ENCODE results near the gene CTXND1.
"Not testable (repeated sequence)": the region's sequence is repeated elsewhere in the genome, so short reads cannot be mapped to it uniquely, and the experiment has no call there.

CTXND1 gene

GRCh38 chr15:80155378-80156175 is 96.4 kb downstream of the CTXND1 start:
- not testable (repeated sequence) for FAIRE-seq

GRCh38 chr15:80155001-80155377 is 97.0 kb downstream of the CTXND1 start:
- no peak for FAIRE-seq

- no peak for FAIRE-seq
Observed at GRCh38 chr15:80154336-80154735, 97.7 kb downstream of the CTXND1 start.

- FAIRE-seq: no peak
Observed at GRCh38 chr15:80153900-80154299, 98.1 kb downstream of the CTXND1 start.

GRCh38 chr15:80152896-80153876 is 98.8 kb downstream of the CTXND1 start, which contains the start of gene FAH:
TSS of gene FAH (plus strand) at chr15:80152999. CDS start at chr15:80153055, 56 bp downstream.
- no peak for FAIRE-seq

- no peak for FAIRE-seq
Observed at GRCh38 chr15:80152180-80152895, 99.7 kb downstream of the CTXND1 start.

- FAIRE-seq: no peak
Observed at GRCh38 chr15:80151576-80151975, 100.4 kb downstream of the CTXND1 start.

GRCh38 chr15:80151148-80151547 is 100.9 kb downstream of the CTXND1 start:
- no peak for FAIRE-seq

All from TTC549 (cell line).